Glutamatergic neuron (in vitro differentiated cells): ENCODE results near the gene RARA. TPM values are rescaled to one million over a fixed set of nuclear protein-coding genes. Genes with fewer than 3 reads are reported as not detected.

Source experiments
- DNase-seq: peaks from one replicate; pipeline ENCODE4 v3.0.0; 2022
- H3K27ac Mint-ChIP-seq: one replicate; pipeline ENCODE4 v1.8.0; 2020; ENCODE audit warnings: mild to moderate bottlenecking, mixed read lengths, inconsistent platforms; ENCODE audit not compliant: unreplicated experiment
- H3K27me3 Mint-ChIP-seq: one replicate; pipeline ENCODE4 v1.8.0; 2020; ENCODE audit warnings: mild to moderate bottlenecking, moderate library complexity, mixed read lengths, inconsistent platforms; ENCODE audit not compliant: unreplicated experiment
- H3K36me3 Mint-ChIP-seq: one replicate; pipeline ENCODE4 v1.8.0; 2020; ENCODE audit warnings: mild to moderate bottlenecking, mixed read lengths, inconsistent platforms; ENCODE audit not compliant: unreplicated experiment
- H3K4me1 Mint-ChIP-seq: one replicate; pipeline ENCODE4 v1.8.0; 2020; ENCODE audit warnings: mild to moderate bottlenecking, low read depth, mixed read lengths, inconsistent platforms; ENCODE audit not compliant: unreplicated experiment
- H3K4me3 Mint-ChIP-seq: one replicate; pipeline ENCODE4 v1.8.0; 2020; ENCODE audit warnings: mild to moderate bottlenecking, mixed read lengths, inconsistent platforms; ENCODE audit not compliant: unreplicated experiment
- H3K9me3 Mint-ChIP-seq: one replicate; pipeline ENCODE4 v1.8.0; 2020; ENCODE audit warnings: mild to moderate bottlenecking, moderate library complexity, mixed read lengths, inconsistent platforms; ENCODE audit not compliant: unreplicated experiment
- CTCF ChIP-seq: fragments of 200-600 bp; sonication (generic); IDR thresholded peaks from one replicate; pipeline ENCODE4 v1.5.0; 2021; ENCODE audit not compliant: partially characterized antibody, unreplicated experiment
- total RNA-seq: library from RNA; stranded (reverse); fragmentation: NEBNext Ultra II Directional; extraction: Animal tissue kit (Norgen Biotek cat#: 25700); gene quantifications from one replicate; pipeline ENCODE4 v1.2.1, GENCODE V29; 2021; ENCODE audit not compliant: unreplicated experiment

Gene RARA
- total RNA-seq, 1 donor from 2014 or later, result 26.2 TPM

- Mint-ChIP-seq H3K27me3 (no peaks in the 10 kb centered on the region), H3K27ac (no peak overlapping the region), H3K36me3 (no peaks in the 10 kb centered on the region), H3K4me1 (peaks cover 18% of the 10 kb centered on the region), H3K9me3 (no peaks in the 10 kb centered on the region), H3K4me3 (no peak overlapping the region)
- no peak for TF ChIP-seq CTCF
- no peak for DNase-seq
Measured at GRCh38 chr17:40325156-40326013, 16.4 kb downstream of the RARA start.

GRCh38 chr17:40326014-40326831 is 17.2 kb downstream of the RARA start:
- no peak for TF ChIP-seq CTCF
- Mint-ChIP-seq H3K9me3 (no peaks in the 10 kb centered on the region), H3K4me1 (peaks cover 18% of the 10 kb centered on the region), H3K4me3 (peak overlapping the region; percentile 30), H3K27ac (no peak overlapping the region), H3K36me3 (no peaks in the 10 kb centered on the region), H3K27me3 (no peaks in the 10 kb centered on the region)
- no peak for DNase-seq

DNA sequence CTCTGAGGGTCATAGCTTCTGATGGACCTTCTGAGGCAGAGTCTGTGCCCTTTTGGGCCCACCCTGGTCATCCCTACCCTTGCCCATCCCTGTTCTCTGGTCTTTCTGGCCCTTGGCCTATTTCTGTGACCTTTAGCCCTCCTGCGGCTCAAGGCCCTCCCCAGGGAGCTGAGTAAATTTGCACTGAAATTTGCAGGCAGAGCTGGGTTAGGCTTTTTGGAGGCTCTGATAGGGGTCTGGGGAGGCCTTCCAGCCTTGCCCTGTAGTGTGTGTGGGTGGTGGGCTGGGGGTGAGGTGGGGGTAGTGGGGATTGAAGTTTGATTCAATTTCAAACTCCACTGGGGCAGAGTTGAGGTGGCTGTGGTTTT is 17.8 kb downstream of the RARA start:
- no peak for TF ChIP-seq CTCF
- Mint-ChIP-seq H3K36me3 (no peaks in the 10 kb centered on the region), H3K4me3 (no peak overlapping the region), H3K4me1 (peaks cover 16% of the 10 kb centered on the region), H3K27ac (no peak overlapping the region), H3K27me3 (no peaks in the 10 kb centered on the region), H3K9me3 (no peaks in the 10 kb centered on the region)
- DNase-seq, result no peak

DNA sequence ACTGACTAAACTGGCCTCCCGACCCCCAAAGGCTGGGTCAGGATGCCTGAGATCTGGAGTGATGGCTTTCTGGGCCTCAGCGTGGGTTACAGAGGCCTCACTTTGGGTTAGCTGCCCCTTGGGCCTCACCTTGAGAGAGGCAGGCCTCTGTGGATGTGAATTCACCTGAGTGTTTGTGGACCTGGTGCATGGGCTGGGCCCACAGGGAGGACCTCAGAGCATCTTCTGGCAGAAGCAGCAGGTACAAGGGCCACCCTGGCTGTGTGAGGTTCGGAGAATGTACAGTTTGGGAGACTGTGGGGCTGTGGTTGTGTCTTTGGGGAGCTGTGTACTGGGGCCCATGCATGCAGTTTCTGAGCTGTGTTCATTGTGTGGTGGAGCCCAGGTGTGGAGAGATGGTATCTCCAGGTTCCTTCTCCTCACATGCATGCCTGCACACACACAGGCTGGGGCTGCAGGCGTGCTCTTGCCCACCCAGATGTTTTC is 18.3 kb downstream of the RARA start:
- no peak for DNase-seq
- TF ChIP-seq CTCF, result no peak
- Mint-ChIP-seq H3K4me1 (peaks cover 16% of the 10 kb centered on the region), H3K27ac (no peak overlapping the region), H3K9me3 (no peaks in the 10 kb centered on the region), H3K4me3 (no peak overlapping the region), H3K36me3 (no peaks in the 10 kb centered on the region), H3K27me3 (no peaks in the 10 kb centered on the region)
